GM20000 (cell line): ENCODE results near the gene FOXL2.

Experiments used
- DNase-seq: peaks from one replicate; pipeline ENCODE4 v3.0.0; 2012; ENCODE audit warnings: low spot score
- CTCF ChIP-seq: IDR thresholded peaks from 2 replicates; pipeline ENCODE4 v1.5.1; 2012; ENCODE audit warnings: mild to moderate bottlenecking, control low read depth; ENCODE audit errors: extremely low read depth, missing control alignments

Gene FOXL2

DNA sequence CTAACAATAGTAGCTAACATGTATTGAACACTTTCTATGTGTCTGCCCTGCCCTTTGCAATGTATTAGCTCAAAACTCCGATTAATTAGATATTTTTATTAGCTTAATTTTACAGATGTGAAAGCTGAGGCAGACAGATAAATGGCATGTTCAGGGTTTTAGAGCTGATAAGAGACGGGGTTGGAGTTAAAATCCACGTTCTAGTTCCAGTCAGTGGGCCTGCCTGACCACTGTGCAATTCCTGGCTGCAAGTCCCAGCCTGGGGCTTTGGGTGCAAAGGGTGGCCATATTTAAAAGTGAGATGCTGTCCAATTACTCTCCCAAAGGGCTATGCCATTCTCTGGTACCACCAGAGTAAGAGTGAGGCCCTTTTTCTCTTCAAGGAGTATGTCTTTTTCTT is 33.2 kb downstream of the FOXL2 start:
- no peak for DNase-seq
- no peak for TF ChIP-seq CTCF

DNA sequence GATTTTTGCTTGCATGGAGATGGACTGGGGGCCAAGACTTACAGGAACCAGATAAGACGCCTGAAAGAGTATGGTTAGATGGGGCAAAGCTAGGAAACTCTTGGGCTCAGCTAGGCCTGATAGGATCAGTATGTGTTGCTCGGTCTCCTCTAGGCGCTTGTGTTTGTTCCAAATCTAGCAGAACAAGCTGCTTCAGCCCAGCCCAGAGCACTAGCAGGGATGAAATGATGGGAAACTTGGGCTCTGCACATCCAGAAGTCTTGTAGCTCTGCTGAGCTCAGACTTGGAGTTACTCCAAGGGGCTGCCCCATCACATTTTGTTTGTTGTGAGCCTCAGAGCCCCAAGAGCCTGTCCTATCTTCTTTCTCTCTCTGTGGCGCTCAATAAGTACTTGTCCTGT is 34.7 kb downstream of the FOXL2 start:
- TF ChIP-seq CTCF, result no peak
- no peak for DNase-seq

DNA sequence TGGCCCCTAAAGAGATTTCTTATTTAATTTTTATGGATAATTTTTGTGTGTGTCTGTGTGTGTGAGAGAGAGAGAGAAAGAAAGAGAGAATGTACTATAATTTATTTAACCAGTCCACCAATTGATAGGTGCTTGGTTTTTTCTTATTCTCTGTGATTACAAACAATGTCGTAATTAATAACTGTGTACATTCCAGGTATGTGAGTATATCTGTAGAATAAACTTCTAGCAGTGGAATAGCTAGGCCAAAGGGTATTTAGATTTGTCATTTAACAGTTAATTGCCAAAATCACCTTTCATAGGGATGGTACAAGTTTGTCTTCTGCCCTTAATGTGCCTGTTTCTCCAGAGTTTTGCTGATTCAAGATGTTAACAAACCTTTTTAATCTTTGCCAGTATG is 35.3 kb downstream of the FOXL2 start:
- no peak for DNase-seq
- TF ChIP-seq CTCF, result no peak

GRCh38 chr3:138909904-138910303 is 37.0 kb downstream of the FOXL2 start:
- no peak for TF ChIP-seq CTCF
- DNase-seq, result no peak

- no peak for TF ChIP-seq CTCF
- no peak for DNase-seq
These were observed 38.1 kb downstream of the FOXL2 start for GRCh38 chr3:138908846-138909245.

- TF ChIP-seq CTCF, result no peak
- no peak for DNase-seq
These were observed 39.4 kb downstream of the FOXL2 start for GRCh38 chr3:138907539-138907938.

GRCh38 chr3:138902171-138902570 is 44.8 kb downstream of the FOXL2 start:
- no peak for TF ChIP-seq CTCF
- no peak for DNase-seq

DNA sequence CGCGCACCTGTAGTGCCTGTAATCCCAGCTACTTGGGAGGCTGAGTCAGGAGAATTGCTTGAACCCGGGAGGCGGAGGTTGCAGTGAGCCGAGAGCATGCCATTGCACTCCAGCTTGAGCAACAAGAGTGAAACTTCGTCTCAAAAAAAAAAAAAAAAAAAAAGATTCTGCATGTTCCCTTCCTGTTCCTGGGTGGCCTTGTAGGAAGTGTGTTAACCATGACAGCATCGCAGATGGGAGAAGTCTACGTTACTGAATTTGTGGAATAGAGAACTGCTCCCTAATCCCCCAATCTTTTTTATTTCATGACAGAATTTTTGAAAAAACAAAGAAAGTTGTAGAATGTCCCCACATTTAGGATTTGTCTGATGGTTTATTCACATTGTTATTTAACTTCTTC is 45.4 kb downstream of the FOXL2 start:
- no peak for TF ChIP-seq CTCF
- DNase-seq, result no peak
